ENCODE results near the gene OTX2.

GRCh38 chr14:56857216-56857615 is 46.9 kb upstream of the OTX2 start:
- no peak for TF ChIP-seq CTCF (conservative IDR thresholded peaks at IDR 0.05; ENCODE audit: low read length)
- no peak for TF ChIP-seq EZH2phosphoT487 (IDR thresholded peaks at IDR 0.05; ENCODE audit: borderline replicate concordance, low read depth, low read length)
